ENCODE results near the gene MED23.
A peak's percentile ranks its signal among the peaks of the same experiment; 100 is the strongest.

The MED23 gene

GRCh38 chr6:131642565-131642964 is 14.5 kb upstream of the MED23 start:
- intact Hi-C loops (cut with DNase I), result no loop called here
- DNase-seq, result no peak

- intact Hi-C loops (cut with DNase I), result no loop called here
These were observed 13.5 kb upstream of the MED23 start for GRCh38 chr6:131641554-131641953.

GRCh38 chr6:131640576-131640975 is 12.5 kb upstream of the MED23 start:
- intact Hi-C loops (cut with DNase I), result no loop called here
- no peak for DNase-seq

More at GRCh38 chr6:131641554-131641953, 13.5 kb upstream of the MED23 start:
- DNase-seq, result no peak

GRCh38 chr6:131640100-131640499 is 12.1 kb upstream of the MED23 start:
- intact Hi-C loops (cut with DNase I), result no loop called here
- DNase-seq, result no peak

GRCh38 chr6:131638013-131638412 is 10.0 kb upstream of the MED23 start:
- intact Hi-C loops (cut with DNase I), result no loop called here
- no peak for DNase-seq

GRCh38 chr6:131636880-131637792 is 9.1 kb upstream of the MED23 start, which contains the start of gene ENPP3:
ENPP3 (plus strand) TSS chr6:131637302; CDS start chr6:131637385, 83 bp downstream.
- intact Hi-C loops (cut with DNase I), result no loop called here
- DNase-seq, result no peak

GRCh38 chr6:131635384-131636340 is 7.6 kb upstream of the MED23 start:
- no peak for DNase-seq
- intact Hi-C loops (cut with DNase I), result no loop called here

GRCh38 chr6:131631625-131632289 is 3.7 kb upstream of the MED23 start:
- intact Hi-C loops (cut with DNase I), result no loop called here
- no peak for DNase-seq

GRCh38 chr6:131629651-131630050 is 1.6 kb upstream of the MED23 start:
- intact Hi-C loops (cut with DNase I), result no loop called here
- peak in 9 of 42 donors; percentile 2 to 38 (median 9) for DNase-seq

GRCh38 chr6:131628726-131629125 is 684 bp upstream of the MED23 start:
- no peak for DNase-seq
- intact Hi-C loops (cut with DNase I), result no loop called here

GRCh38 chr6:131615275-131615674 is 12.8 kb downstream of the MED23 start:
- DNase-seq, result no peak
- intact Hi-C loops (cut with DNase I), result no loop called here

GRCh38 chr6:131613296-131613925 is 14.6 kb downstream of the MED23 start:
- DNase-seq, result no peak
- intact Hi-C loops (cut with DNase I), result no loop called here

GRCh38 chr6:131602781-131603312 is 25.2 kb downstream of the MED23 start:
- intact Hi-C loops (cut with DNase I), result no loop called here

GRCh38 chr6:131600716-131601115 is 27.3 kb downstream of the MED23 start:
- DNase-seq, result peak in 6 of 42 donors; percentile 2 to 28 (median 14)
- intact Hi-C loops (cut with DNase I), result no loop called here

More at GRCh38 chr6:131602781-131603312, 25.2 kb downstream of the MED23 start:
- DNase-seq, result no peak

- intact Hi-C loops (cut with DNase I), result no loop called here
- DNase-seq, result no peak
These were observed 30.6 kb downstream of the MED23 start for GRCh38 chr6:131597446-131597845.

GRCh38 chr6:131594074-131594473 is 34.0 kb downstream of the MED23 start:
- no peak for DNase-seq
- intact Hi-C loops (cut with DNase I), result no loop called here

- intact Hi-C loops (cut with DNase I), result no loop called here
- no peak for DNase-seq
These were observed 35.1 kb downstream of the MED23 start for GRCh38 chr6:131592935-131593334.

GRCh38 chr6:131588643-131589042 is 39.4 kb downstream of the MED23 start:
- no peak for DNase-seq
- intact Hi-C loops (cut with DNase I), result no loop called here

Measured in head of caudate nucleus (tissue), 42 donors.